Activated CD8-positive, alpha-beta T cell treated with anti-CD3 and anti-CD28 coated beads for 36 hours (primary cell): ENCODE measurements around the gene EPB41. TPM values are rescaled to one million over a fixed set of nuclear protein-coding genes. Genes with fewer than 3 reads are reported as not detected.

Experiments
- ATAC-seq: fragments of 200-7000 bp; cut with Tn5 transposase; one replicate; pipeline ENCODE4 v1.10.0; 2021; ENCODE audit warnings: mild to moderate bottlenecking, moderate library complexity
- CTCF ChIA-PET: fragments of 350-600 bp; sonication (Branson Sonifier 250); formaldehyde crosslinking; loops from one replicate; lab custom pipeline; 2021; ENCODE audit warnings: antibody characterized with exemption; lab: Charles Lee
- POLR2A ChIA-PET: fragments of 350-600 bp; sonication (Branson Sonifier 250); formaldehyde crosslinking; loops from one replicate; lab custom pipeline; 2021; ENCODE audit warnings: antibody characterized with exemption; lab: Charles Lee
- DNase-seq: peaks from one replicate; pipeline ENCODE4 v3.0.0-alpha.2; 2020
- H3K27ac Mint-ChIP-seq: one replicate; pipeline ENCODE4 v1.8.0; 2021; ENCODE audit warnings: mild to moderate bottlenecking, mixed read lengths
- H3K27me3 Mint-ChIP-seq: one replicate; pipeline ENCODE4 v1.8.0; 2021; ENCODE audit warnings: mixed read lengths
- H3K36me3 Mint-ChIP-seq: one replicate; pipeline ENCODE4 v1.8.0; 2021; ENCODE audit warnings: low read depth, mixed read lengths
- H3K4me1 Mint-ChIP-seq: one replicate; pipeline ENCODE4 v1.8.0; 2021; ENCODE audit warnings: low read depth, mixed read lengths
- H3K4me3 Mint-ChIP-seq: one replicate; pipeline ENCODE4 v1.8.0; 2021; ENCODE audit warnings: mild to moderate bottlenecking, moderate library complexity, mixed read lengths
- H3K9me3 Mint-ChIP-seq: one replicate; pipeline ENCODE4 v1.8.0; 2021; ENCODE audit warnings: mixed read lengths
- intact Hi-C: fragments of 100-400 bp; cut with micrococcal nuclease; formaldehyde crosslinking; loops from one replicate; pipeline ENCODE4 v1.10.0; 2022
- total RNA-seq, 2 experiments: library from RNA; stranded (reverse); gene quantifications; one replicate each; pipeline ENCODE4 v1.2.3, GENCODE V29; 2021
- TF ChIP-seq, protein P1 (sequence below): fragments of 200-600 bp; IDR thresholded peaks from one replicate; pipeline ENCODE4 v1.8.0; 2022; ENCODE audit warnings: antibody characterized with exemption, mild to moderate bottlenecking

EPB41 gene
- total RNA-seq: 10 to 100 TPM; 74.9 to 80.3 TPM

- DNase-seq (peak; percentile 93), ATAC-seq (peak; percentile 90)
- POLR2A ChIA-PET: interaction anchor here (0.6 to 2.7 kb wide), 16 partner anchors 12 to 206 kb away, joined by 3 to 10 read pairs (median 3); no protein-coding TSS in a partner anchor
- H3K36me3 Mint-ChIP-seq: no peaks in the 10 kb centered on the region
- H3K27ac Mint-ChIP-seq: peak within 1 kb of the TSS; percentile 95
- peak within 1 kb of the TSS; percentile 92 for H3K4me3 Mint-ChIP-seq
- H3K4me1 Mint-ChIP-seq: peaks cover 48% of the 10 kb centered on the region
- intact Hi-C loops: no loop called here
- no peaks in the 10 kb centered on the region for H3K9me3 Mint-ChIP-seq
- CTCF ChIA-PET: interaction anchor here (0.6 to 3.6 kb wide), 10 partner anchors 15 to 149 kb away, joined by 3 to 29 read pairs (median 4); no protein-coding TSS in a partner anchor
- no peaks in the 10 kb centered on the region for H3K27me3 Mint-ChIP-seq
- TF ChIP-seq, protein P1, sequence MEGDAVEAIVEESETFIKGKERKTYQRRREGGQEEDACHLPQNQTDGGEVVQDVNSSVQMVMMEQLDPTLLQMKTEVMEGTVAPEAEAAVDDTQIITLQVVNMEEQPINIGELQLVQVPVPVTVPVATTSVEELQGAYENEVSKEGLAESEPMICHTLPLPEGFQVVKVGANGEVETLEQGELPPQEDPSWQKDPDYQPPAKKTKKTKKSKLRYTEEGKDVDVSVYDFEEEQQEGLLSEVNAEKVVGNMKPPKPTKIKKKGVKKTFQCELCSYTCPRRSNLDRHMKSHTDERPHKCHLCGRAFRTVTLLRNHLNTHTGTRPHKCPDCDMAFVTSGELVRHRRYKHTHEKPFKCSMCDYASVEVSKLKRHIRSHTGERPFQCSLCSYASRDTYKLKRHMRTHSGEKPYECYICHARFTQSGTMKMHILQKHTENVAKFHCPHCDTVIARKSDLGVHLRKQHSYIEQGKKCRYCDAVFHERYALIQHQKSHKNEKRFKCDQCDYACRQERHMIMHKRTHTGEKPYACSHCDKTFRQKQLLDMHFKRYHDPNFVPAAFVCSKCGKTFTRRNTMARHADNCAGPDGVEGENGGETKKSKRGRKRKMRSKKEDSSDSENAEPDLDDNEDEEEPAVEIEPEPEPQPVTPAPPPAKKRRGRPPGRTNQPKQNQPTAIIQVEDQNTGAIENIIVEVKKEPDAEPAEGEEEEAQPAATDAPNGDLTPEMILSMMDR: no peak
Measured at GRCh38 chr1:28914228-28915030, at the start of gene EPB41. Gene EPB41 (plus strand): TSS chr1:28914569. CDS start chr1:28987438, 72,869 bp downstream.

DNA sequence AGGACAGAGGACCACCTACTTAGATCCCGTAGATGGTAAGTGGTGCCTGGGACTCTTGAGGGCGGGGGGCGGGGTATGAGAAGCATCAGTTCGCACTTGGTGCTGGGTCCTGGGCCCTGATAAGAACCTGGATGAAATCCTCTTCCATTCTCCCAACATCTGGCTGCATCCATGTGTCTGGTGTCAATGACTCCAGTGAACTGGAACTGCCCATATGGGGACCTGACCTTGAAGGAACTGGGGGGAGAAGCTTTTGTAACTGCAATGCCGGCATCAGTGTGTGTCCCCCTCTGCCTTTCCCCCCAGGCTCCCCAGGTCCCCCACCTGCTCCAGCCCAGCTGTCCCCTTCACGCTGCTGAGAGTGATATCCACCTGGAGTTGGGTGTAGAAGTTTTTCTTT lies 49.7 kb upstream of the EPB41 start:
- TF ChIP-seq, protein P1: no peak
- no peak for DNase-seq
- Mint-ChIP-seq H3K4me3 (no peak overlapping the region), H3K36me3 (no peaks in the 10 kb centered on the region), H3K9me3 (no peaks in the 10 kb centered on the region), H3K27ac (no peak overlapping the region), H3K27me3 (no peaks in the 10 kb centered on the region), H3K4me1 (no peaks in the 10 kb centered on the region)
- intact Hi-C loops: no loop called here
- no peak for ATAC-seq
- ChIA-PET POLR2A (no interaction called here), CTCF (interaction anchor here (1.6 kb wide), 1 partner anchor 12 kb away, joined by 7 read pairs; no protein-coding TSS in a partner anchor)

- ChIA-PET POLR2A (interaction anchor here (0.8 kb wide), 1 partner anchor 44 kb away, joined by 4 read pairs; no protein-coding TSS in a partner anchor), CTCF (interaction anchor here (1.3 to 3.2 kb wide), 3 partner anchors 11 to 81 kb away, joined by 3 to 24 read pairs (median 9); no protein-coding TSS in a partner anchor)
- Mint-ChIP-seq H3K9me3 (no peaks in the 10 kb centered on the region), H3K4me1 (no peaks in the 10 kb centered on the region), H3K36me3 (no peaks in the 10 kb centered on the region), H3K27me3 (no peaks in the 10 kb centered on the region), H3K4me3 (no peak overlapping the region), H3K27ac (no peak overlapping the region)
- intact Hi-C loops: no loop called here
- ATAC-seq (no peak), DNase-seq (no peak)
- TF ChIP-seq, protein P1: no peak
Measured at GRCh38 chr1:28865997-28866650, 48.2 kb upstream of the EPB41 start.

GRCh38 chr1:28867850-28868249 lies 46.5 kb upstream of the EPB41 start:
- ATAC-seq (no peak), DNase-seq (no peak)
- Mint-ChIP-seq H3K27ac (no peak overlapping the region), H3K4me3 (no peak overlapping the region), H3K9me3 (no peaks in the 10 kb centered on the region), H3K36me3 (no peaks in the 10 kb centered on the region), H3K27me3 (no peaks in the 10 kb centered on the region), H3K4me1 (no peaks in the 10 kb centered on the region)
- TF ChIP-seq, protein P1: no peak
- ChIA-PET POLR2A (no interaction called here), CTCF (interaction anchor here (3.2 kb wide), 1 partner anchor 9 kb away, joined by 24 read pairs; no protein-coding TSS in a partner anchor)
- intact Hi-C loops: no loop called here
